ENCODE data around the gene ZSCAN23. TPM values are rescaled to one million over a fixed set of nuclear protein-coding genes. Genes with fewer than 3 reads are reported as not detected.
A peak's percentile ranks its signal among the peaks of the same experiment; 100 is the strongest.

Gene ZSCAN23
- total RNA-seq, result 1 to 10 TPM; 2.3 to 8.3 TPM

DNA sequence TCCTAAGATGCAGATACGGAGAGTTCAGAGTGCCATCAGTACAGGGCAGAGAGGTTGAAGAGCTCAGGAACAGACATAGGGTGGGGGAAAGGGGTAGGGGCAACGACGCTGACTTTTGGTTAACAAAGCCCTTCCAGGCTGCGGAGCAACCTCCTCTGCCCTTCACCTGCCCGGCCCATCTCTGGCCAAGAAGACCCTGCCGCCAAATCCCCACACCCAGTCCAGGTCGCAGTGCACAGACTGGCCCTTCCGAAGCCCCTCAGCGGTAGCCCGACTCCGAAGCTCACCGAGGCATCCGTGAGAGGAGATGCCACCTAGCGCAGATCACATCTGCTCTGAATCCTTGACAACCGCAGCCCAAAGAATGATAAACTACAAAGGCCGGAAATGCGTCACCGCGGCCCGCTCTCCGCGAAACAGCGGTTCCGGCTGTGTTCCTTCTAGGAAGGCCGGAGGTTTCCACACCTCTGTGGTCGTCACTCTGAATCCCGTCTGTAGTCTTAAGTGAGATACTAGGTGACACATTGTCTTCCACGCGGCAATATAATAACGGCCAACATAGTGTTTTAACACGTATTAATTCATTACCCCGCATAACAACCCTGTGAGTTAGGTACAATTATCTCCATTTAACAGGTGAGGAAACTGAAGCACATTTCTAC is at the start of gene ZSCAN23:
Gene ZSCAN23 (minus strand): TSS at position 380 of the 662 bp plus-strand sequence. CDS start 7,225 bp downstream, outside the sequence.
- no peak within 1 kb of the TSS for H3K27ac ChIP-seq
- DNase-seq (peak; percentile 66 to 79 (median 68)), ATAC-seq (peak; percentile 82)
- H3K4me1 ChIP-seq, result peaks cover 12% of the 10 kb centered on the region
- TF ChIP-seq POLR2A (IDR thresholded peaks at IDR 0.05), result peak in 2 of 3 donors; percentile 28 to 32
- TF ChIP-seq, protein P1, sequence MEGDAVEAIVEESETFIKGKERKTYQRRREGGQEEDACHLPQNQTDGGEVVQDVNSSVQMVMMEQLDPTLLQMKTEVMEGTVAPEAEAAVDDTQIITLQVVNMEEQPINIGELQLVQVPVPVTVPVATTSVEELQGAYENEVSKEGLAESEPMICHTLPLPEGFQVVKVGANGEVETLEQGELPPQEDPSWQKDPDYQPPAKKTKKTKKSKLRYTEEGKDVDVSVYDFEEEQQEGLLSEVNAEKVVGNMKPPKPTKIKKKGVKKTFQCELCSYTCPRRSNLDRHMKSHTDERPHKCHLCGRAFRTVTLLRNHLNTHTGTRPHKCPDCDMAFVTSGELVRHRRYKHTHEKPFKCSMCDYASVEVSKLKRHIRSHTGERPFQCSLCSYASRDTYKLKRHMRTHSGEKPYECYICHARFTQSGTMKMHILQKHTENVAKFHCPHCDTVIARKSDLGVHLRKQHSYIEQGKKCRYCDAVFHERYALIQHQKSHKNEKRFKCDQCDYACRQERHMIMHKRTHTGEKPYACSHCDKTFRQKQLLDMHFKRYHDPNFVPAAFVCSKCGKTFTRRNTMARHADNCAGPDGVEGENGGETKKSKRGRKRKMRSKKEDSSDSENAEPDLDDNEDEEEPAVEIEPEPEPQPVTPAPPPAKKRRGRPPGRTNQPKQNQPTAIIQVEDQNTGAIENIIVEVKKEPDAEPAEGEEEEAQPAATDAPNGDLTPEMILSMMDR (IDR thresholded peaks at IDR 0.05), result no peak
- no peaks in the 10 kb centered on the region for H3K9me3 ChIP-seq
- no peaks in the 10 kb centered on the region for H3K36me3 ChIP-seq (replicated peaks in 1 of 2; ENCODE audit: insufficient read depth in 1 of 2, low read depth in 2 of 2)
- intact Hi-C loops (cut with DNase I), result no loop called here
- peak within 1 kb of the TSS; percentile 52 to 76 for H3K4me3 ChIP-seq
- 1 to 2% methylated on average over 11 to 31 of the region's 32 CpGs for WGBS, 2 donors
- peaks cover 0 to 15% of the 10 kb centered on the region in 2 donors for H3K27me3 ChIP-seq

- Histone ChIP-seq H3K27ac (no peak overlapping the region), H3K4me1 (peaks cover 7% of the 10 kb centered on the region), H3K4me3 (no peak overlapping the region), H3K27me3 (peaks cover 0 to 22% of the 10 kb centered on the region in 2 donors), H3K36me3 (replicated peaks in 1 of 2; ENCODE audit: insufficient read depth in 1 of 2, low read depth in 2 of 2) (no peaks in the 10 kb centered on the region), H3K9me3 (no peaks in the 10 kb centered on the region)
- WGBS, 2 donors, result 32 to 41% methylated on average over 3 of the region's 3 CpGs
- intact Hi-C loops (cut with DNase I), result no loop called here
- TF ChIP-seq, protein P1 (IDR thresholded peaks at IDR 0.05), result no peak
- TF ChIP-seq POLR2A (IDR thresholded peaks at IDR 0.05), result no peak
- no peak for DNase-seq
- no peak for ATAC-seq
Observed at GRCh38 chr6:28491984-28492317, 48.7 kb upstream of the ZSCAN23 start.

GRCh38 chr6:28490205-28490890 is 47.1 kb upstream of the ZSCAN23 start:
- H3K4me3 ChIP-seq, result no peak overlapping the region
- no peak overlapping the region for H3K27ac ChIP-seq
- no peaks in the 10 kb centered on the region for H3K9me3 ChIP-seq
- DNase-seq (no peak), ATAC-seq (no peak)
- peaks cover 7% of the 10 kb centered on the region for H3K4me1 ChIP-seq
- 11 to 12% methylated on average over 23 of the region's 23 CpGs for WGBS, 2 donors
- no peak for TF ChIP-seq POLR2A (IDR thresholded peaks at IDR 0.05)
- TF ChIP-seq, protein P1 (IDR thresholded peaks at IDR 0.05), result no peak
- H3K27me3 ChIP-seq, result peaks cover 0 to 22% of the 10 kb centered on the region in 2 donors
- no peaks in the 10 kb centered on the region for H3K36me3 ChIP-seq (replicated peaks in 1 of 2; ENCODE audit: insufficient read depth in 1 of 2, low read depth in 2 of 2)
- intact Hi-C loops (cut with DNase I), result no loop called here

GRCh38 chr6:28489366-28490204 is 46.3 kb upstream of the ZSCAN23 start:
- Histone ChIP-seq H3K4me3 (no peak overlapping the region), H3K27me3 (peaks cover 0 to 22% of the 10 kb centered on the region in 2 donors), H3K27ac (no peak overlapping the region), H3K4me1 (peaks cover 7% of the 10 kb centered on the region), H3K9me3 (no peaks in the 10 kb centered on the region), H3K36me3 (replicated peaks in 1 of 2; ENCODE audit: insufficient read depth in 1 of 2, low read depth in 2 of 2) (no peaks in the 10 kb centered on the region)
- TF ChIP-seq POLR2A (IDR thresholded peaks at IDR 0.05), result no peak
- TF ChIP-seq, protein P1 (IDR thresholded peaks at IDR 0.05), result no peak
- intact Hi-C loops (cut with DNase I), result no loop called here
- ATAC-seq (no peak), DNase-seq (peak in 3 of 4 donors; percentile 9 to 13 (median 12))
- 8 to 14% methylated on average over 23 to 40 of the region's 40 CpGs for WGBS, 2 donors

All from body of pancreas (tissue), 4 donors.